ENCODE results near the gene CGNL1.

DNA sequence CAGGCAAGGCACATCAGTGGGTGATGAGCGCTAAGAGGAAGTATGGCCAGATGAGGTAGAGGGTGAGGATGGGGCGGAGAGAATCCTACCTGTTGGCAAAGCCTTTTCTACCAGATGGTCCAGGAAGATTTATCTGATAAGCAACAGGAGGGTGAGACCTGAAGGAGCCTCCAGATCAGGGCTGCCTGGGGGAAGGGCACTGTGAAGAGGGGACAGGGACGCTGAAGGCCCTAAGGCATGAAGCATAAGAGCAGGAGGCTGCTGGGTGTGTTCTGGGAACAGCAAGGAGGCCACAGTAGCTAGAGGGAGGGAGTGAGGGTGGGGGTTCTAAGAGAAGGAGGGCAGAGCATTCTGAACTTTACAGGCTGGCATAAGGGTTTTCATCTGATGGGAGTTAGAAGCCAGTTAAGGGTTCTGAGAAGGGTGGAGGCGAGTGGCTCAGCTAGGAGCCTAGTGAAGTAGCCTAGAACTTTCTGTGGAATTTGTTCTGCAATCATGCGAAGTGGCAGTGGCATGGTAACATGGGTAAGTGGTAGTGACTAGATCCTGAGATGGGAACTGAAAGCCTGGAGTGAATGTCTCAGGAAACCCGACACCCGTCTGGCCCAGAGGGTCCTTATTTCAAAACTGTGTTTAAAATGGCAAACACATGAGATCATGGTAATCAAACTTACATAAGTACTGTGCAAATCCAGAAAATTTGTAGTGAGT is 29.9 kb downstream of the CGNL1 start:
- TF ChIP-seq CTCF (IDR thresholded peaks at IDR 0.05) (no peak), POLR2A (IDR thresholded peaks at IDR 0.05) (no peak)
